Measurements from ENCODE around the gene ZNF831.

ZNF831 gene

GRCh38 chr20:59177266-59178250 lies 13.9 kb downstream of the ZNF831 start:
- H3K4me3 ChIP-seq (ENCODE audit: low read depth, low read length): no peak overlapping the region

- no peak overlapping the region for H3K4me3 ChIP-seq (ENCODE audit: low read depth, low read length)
These were observed 15.5 kb downstream of the ZNF831 start for GRCh38 chr20:59178983-59179595.

GRCh38 chr20:59179988-59180387 lies 16.4 kb downstream of the ZNF831 start:
- no peak overlapping the region for H3K4me3 ChIP-seq (ENCODE audit: low read depth, low read length)

- H3K4me3 ChIP-seq (ENCODE audit: low read depth, low read length): no peak overlapping the region
These were observed 18.3 kb downstream of the ZNF831 start for GRCh38 chr20:59181936-59182335.

- H3K4me3 ChIP-seq (ENCODE audit: low read depth, low read length): no peak overlapping the region
These were observed 18.9 kb downstream of the ZNF831 start for GRCh38 chr20:59182401-59183044.

GRCh38 chr20:59183751-59184150 lies 20.1 kb downstream of the ZNF831 start:
- no peak overlapping the region for H3K4me3 ChIP-seq (ENCODE audit: low read depth, low read length)

- H3K4me3 ChIP-seq (ENCODE audit: low read depth, low read length): no peak overlapping the region
These were observed 21.3 kb downstream of the ZNF831 start for GRCh38 chr20:59184880-59185447.

GRCh38 chr20:59185809-59186208 lies 22.2 kb downstream of the ZNF831 start:
- no peak overlapping the region for H3K4me3 ChIP-seq (ENCODE audit: low read depth, low read length)

- no peak overlapping the region for H3K4me3 ChIP-seq (ENCODE audit: low read depth, low read length)
These were observed 26.8 kb downstream of the ZNF831 start for GRCh38 chr20:59190466-59190865.

- no peak overlapping the region for H3K4me3 ChIP-seq (ENCODE audit: low read depth, low read length)
These were observed 27.6 kb downstream of the ZNF831 start for GRCh38 chr20:59191036-59191755.

GRCh38 chr20:59191756-59192532 lies 28.3 kb downstream of the ZNF831 start:
- H3K4me3 ChIP-seq (ENCODE audit: low read depth, low read length): no peak overlapping the region

- H3K4me3 ChIP-seq (ENCODE audit: low read depth, low read length): no peak overlapping the region
These were observed 28.9 kb downstream of the ZNF831 start for GRCh38 chr20:59192533-59192896.

- no peak overlapping the region for H3K4me3 ChIP-seq (ENCODE audit: low read depth, low read length)
These were observed 29.7 kb downstream of the ZNF831 start for GRCh38 chr20:59193325-59193724.

GRCh38 chr20:59194023-59194935 lies 30.7 kb downstream of the ZNF831 start:
- no peak overlapping the region for H3K4me3 ChIP-seq (ENCODE audit: low read depth, low read length)

GRCh38 chr20:59195316-59195993 lies 31.8 kb downstream of the ZNF831 start:
- H3K4me3 ChIP-seq (ENCODE audit: low read depth, low read length): no peak overlapping the region

GRCh38 chr20:59204165-59204894 lies 40.7 kb downstream of the ZNF831 start:
- H3K4me3 ChIP-seq (ENCODE audit: low read depth, low read length): no peak overlapping the region

GRCh38 chr20:59205044-59205443 lies 41.4 kb downstream of the ZNF831 start:
- no peak overlapping the region for H3K4me3 ChIP-seq (ENCODE audit: low read depth, low read length)

- H3K4me3 ChIP-seq (ENCODE audit: low read depth, low read length): no peak overlapping the region
These were observed 43.6 kb downstream of the ZNF831 start for GRCh38 chr20:59207235-59207634.
